K562 (cell line): ENCODE measurements around the gene CCDC144A. TPM values are rescaled to one million over a fixed set of nuclear protein-coding genes. Genes with fewer than 3 reads are reported as not detected.

ENCODE experiments used
- ATAC-seq: fragments of 200-7000 bp; cut with Tn5 transposase; 3 replicates; pipeline ENCODE4 v1.9.1; 2020; ENCODE audit warnings: moderate library complexity
- BruUV-seq: library from RNA; stranded (reverse); fragments of 400-500 nt; replicated peaks from 2 replicates; lab custom pipeline; 2021; lab: Mats Ljungman, UMichigan
- CTCF ChIA-PET: fragments of 300-600 bp; formaldehyde crosslinking; extraction: SDS; loops from one replicate; lab custom pipeline; 2021; ENCODE audit warnings: low intra/inter-chr PET ratio; lab: Yijun Ruan, JAX
- POLR2A ChIA-PET: fragments of 300-600, 350-650 bp; sonication (Branson Sonifier 250); formaldehyde crosslinking; extraction: SDS; loops from one replicate; lab custom pipeline; 2021; ENCODE audit warnings: antibody characterized with exemption, inconsistent platforms; lab: Yijun Ruan, JAX
- DNase-seq, 4 experiments: peaks; one replicate each; pipeline versions ENCODE4 v3.0.0 to v3.0.0-alpha.2; 2011 to 2018; ENCODE audit warnings: low spot score in 3 of 4, mixed read lengths in 3 of 4; ENCODE audit errors: extremely low read depth in 1 of 4
- FAIRE-seq: peaks from 2 replicates; lab custom pipeline; 2011; peaks lifted over from hg19 to GRCh38; lab: Jason Lieb, UNC
- H2AFZ ChIP-seq: 2 replicates; pipeline ENCODE4 v1.6.0; 2011; ENCODE audit warnings: low read depth, low read length, control low read depth, inconsistent platforms
- H3K27ac ChIP-seq: fragments of 200-600 bp; 3 replicates; pipeline ENCODE4 v1.8.0; 2011; ENCODE audit warnings: low read depth, mild to moderate bottlenecking, control low read depth, inconsistent platforms, low read length, moderate library complexity, mixed read lengths; ENCODE audit errors: extremely low read depth
- H3K27me3 ChIP-seq, 2 experiments: fragments of 300-600 bp in 1 of 2; 2 replicates in 1 of 2; 3 replicates in 1 of 2; pipeline versions ENCODE4 v1.6.0 to v1.8.0; 2011; ENCODE audit warnings: inconsistent platforms in 2 of 2, low read length in 2 of 2, mild to moderate bottlenecking in 1 of 2, mixed read lengths in 1 of 2, moderate library complexity in 1 of 2; ENCODE audit not compliant: control insufficient read depth in 2 of 2, insufficient read depth in 2 of 2
- H3K36me3 ChIP-seq: fragments of 300-600 bp; 3 replicates; pipeline ENCODE4 v1.8.0; 2011; ENCODE audit warnings: mild to moderate bottlenecking, low read length, inconsistent platforms; ENCODE audit not compliant: control insufficient read depth, insufficient read depth
- H3K4me1 ChIP-seq, 2 experiments: fragments of 200-600 bp in 1 of 2; replicated peaks in 1 of 2; 2 replicates in 1 of 2; 3 replicates in 1 of 2; pipeline versions ENCODE4 v1.5.1 to v1.8.0; 2011; ENCODE audit warnings: inconsistent platforms in 2 of 2, low read length in 2 of 2, mild to moderate bottlenecking in 1 of 2, mixed read lengths in 1 of 2, moderate library complexity in 1 of 2; ENCODE audit not compliant: control insufficient read depth in 2 of 2, insufficient read depth in 2 of 2
- H3K4me2 ChIP-seq: 2 replicates; pipeline ENCODE4 v1.6.1; 2011; ENCODE audit warnings: low read length, control low read depth, inconsistent platforms, mixed read lengths; ENCODE audit not compliant: insufficient read depth
- H3K4me3 ChIP-seq: fragments of 200-600 bp; sonication (generic), shearing (Covaris generic); 2 replicates; pipeline ENCODE4 v1.5.1; 2016; ENCODE audit warnings: control low read depth, inconsistent platforms
- H3K79me2 ChIP-seq: fragments of 200-600 bp; 3 replicates; pipeline ENCODE4 v1.8.0; 2011; ENCODE audit warnings: low read length, inconsistent platforms; ENCODE audit not compliant: control insufficient read depth, insufficient read depth
- H3K9ac ChIP-seq, 2 experiments: 2 replicates each; pipeline versions ENCODE4 v1.6.0 to v1.6.1; 2011; ENCODE audit warnings: low read depth in 2 of 2, low read length in 2 of 2, control low read depth in 1 of 2, inconsistent platforms in 1 of 2, mild to moderate bottlenecking in 1 of 2, mixed read lengths in 1 of 2; ENCODE audit not compliant: insufficient read depth in 1 of 2
- H3K9me1 ChIP-seq: one replicate; pipeline ENCODE4 v1.6.0; 2011; ENCODE audit warnings: inconsistent platforms, mild to moderate bottlenecking, low read length, moderate library complexity; ENCODE audit not compliant: control insufficient read depth, insufficient read depth
- H3K9me3 ChIP-seq: replicated peaks from 2 replicates; pipeline ENCODE4 v1.5.1; 2011; ENCODE audit warnings: low read depth, low read length, inconsistent platforms; ENCODE audit not compliant: control insufficient read depth, insufficient read depth
- H4K20me1 ChIP-seq: replicated peaks from 2 replicates; pipeline ENCODE4 v1.6.1; 2011; ENCODE audit warnings: low read length, inconsistent platforms, mixed read lengths; ENCODE audit not compliant: control insufficient read depth, insufficient read depth
- BCLAF1 ChIP-seq, 2 experiments: fragments of 450-650 bp in 1 of 2; IDR thresholded peaks; 2 replicates each; pipeline ENCODE4 v1.6.1; 2011 to 2017; ENCODE audit warnings: low read depth in 2 of 2, antibody characterized with exemption in 1 of 2, borderline replicate concordance in 1 of 2, low read length in 1 of 2, mild to moderate bottlenecking in 1 of 2, mixed read lengths in 1 of 2; ENCODE audit not compliant: control insufficient read depth in 1 of 2
- BRCA1 ChIP-seq, 2 experiments: fragments of 450-650 bp in 1 of 2; sonication (generic) in 1 of 2; formaldehyde crosslinking in 1 of 2; IDR thresholded peaks; 2 replicates each; pipeline versions ENCODE4 v1.5.0 to v1.6.1; 2017 to 2020; ENCODE audit warnings: mild to moderate bottlenecking in 1 of 2, missing genetic modification reagents in 1 of 2
- E2F1 ChIP-seq: sonication (generic); formaldehyde crosslinking; IDR thresholded peaks from 2 replicates; pipeline ENCODE4 v1.8.1; 2023; ENCODE audit warnings: mild to moderate bottlenecking, missing genetic modification reagents, moderate library complexity
- EGR1 ChIP-seq: fragments of 450-650 bp; conservative IDR thresholded peaks from 2 replicates; pipeline ENCODE4 v1.6.1; 2017; ENCODE audit warnings: mild to moderate bottlenecking
- FOS ChIP-seq: IDR thresholded peaks from 3 replicates; pipeline ENCODE4 v1.6.1; 2011; ENCODE audit not compliant: insufficient read length; ENCODE audit errors: extremely low read depth
- HIVEP1 ChIP-seq: fragments of 250-450 bp; sonication (Bioruptor Pico); IDR thresholded peaks from 2 replicates; pipeline ENCODE4 v1.4.0; 2020; ENCODE audit warnings: mild to moderate bottlenecking
- LARP7 ChIP-seq: fragments of 450-650 bp; IDR thresholded peaks from 2 replicates; pipeline ENCODE4 v1.6.1; 2016
- NRF1 ChIP-seq, 2 experiments: fragments of 450-650 bp; IDR thresholded peaks in 1 of 2; conservative IDR thresholded peaks in 1 of 2; 2 replicates each; pipeline ENCODE4 v1.6.1; 2014; ENCODE audit warnings: mild to moderate bottlenecking in 2 of 2
- PTRF ChIP-seq: fragments of 450-650 bp; IDR thresholded peaks from 2 replicates; pipeline ENCODE4 v1.6.1; 2016; ENCODE audit warnings: mild to moderate bottlenecking, missing genetic modification characterization, missing compliant biosample characterization
- ZFP30 ChIP-seq: fragments of 250-450 bp; sonication (Bioruptor Pico); IDR thresholded peaks from 2 replicates; pipeline ENCODE4 v1.8.0; 2022; ENCODE audit warnings: moderate library complexity, mild to moderate bottlenecking, inconsistent platforms, borderline replicate concordance
- WGBS: fragments of 100-300 bp; shearing (Covaris generic); methylation state at CpG from one replicate; pipeline ENCODE4 v1.1.6; 2016; ENCODE audit warnings: low coverage, mixed read lengths; ENCODE audit not compliant: insufficient coverage; ENCODE audit errors: missing lambda C conversion rate; 5-methylcytosine and 5-hydroxymethylcytosine counted together
- in situ Hi-C: fragments of 300-500 bp; cut with MboI; formaldehyde crosslinking; loops from 4 replicates; pipeline ENCODE4 v1.15.0; 2018; ENCODE audit warnings: inconsistent platforms, mixed read lengths
- intact Hi-C: fragments of 100-400 bp; cut with micrococcal nuclease; formaldehyde crosslinking; loops from 2 replicates; pipeline ENCODE4 v1.14.2; 2022
- polyA plus RNA-seq, 8 experiments: library from polyadenylated mRNA; depleted of rRNA in 4 of 8; stranded (reverse) in 5 of 8; unstranded in 3 of 8; fragments of >200 nt; fragmentation: Nextera tagmentation in 2 of 8; fragmentation: Illumina TruSeq in 1 of 8; extraction: Ambion mirVana in 2 of 8; extraction: Trizol in 1 of 8; gene quantifications; 2 replicates each; pipeline versions ENCODE4 v1.2.1 to v1.2.3, GENCODE V29; 2011 to 2014; ENCODE audit warnings: inconsistent platforms in 1 of 8, missing spikeins in 1 of 8
- total RNA-seq, 7 experiments: library from RNA; depleted of rRNA in 6 of 7; stranded (reverse); fragments of >200 nt in 6 of 7; fragmentation: Illumina TruSeq in 2 of 7; extraction: Trizol in 2 of 7; gene quantifications; 2 replicates each; pipeline versions ENCODE4 v1.2.1 to v1.2.3, GENCODE V29; 2011 to 2021; ENCODE audit warnings: low replicate concordance in 1 of 7
- TF ChIP-seq, protein P1 (sequence below): fragments of 450-650 bp; IDR thresholded peaks from 2 replicates; pipeline ENCODE4 v1.6.1; 2016; ENCODE audit warnings: borderline replicate concordance
- TF ChIP-seq, protein P2 (sequence below), 2 experiments: fragments of 150-350 bp in 1 of 2; IDR thresholded peaks; 2 replicates each; pipeline ENCODE4 v1.6.1; 2012 to 2016; ENCODE audit warnings: low read depth in 2 of 2, low read length in 2 of 2, mild to moderate bottlenecking in 1 of 2, moderate library complexity in 1 of 2

CCDC144A gene
- total and polyA plus RNA-seq, 9 of the 15 experiments (the other 6 are each of a cell fraction or from before 2014, with no cell fraction given), result 0.03 to 0.76 (median 0.36) TPM

GRCh38 chr17:16817201-16817600 lies 127.2 kb downstream of the CCDC144A start:
- no peak overlapping the region for H2AFZ ChIP-seq
- H3K9me3 ChIP-seq, result no peaks in the 10 kb centered on the region
- CTCF ChIA-PET, result no interaction called here
- H3K36me3 ChIP-seq, result no peaks in the 10 kb centered on the region
- POLR2A ChIA-PET, result interaction anchor here (0.6 kb wide), 1 partner anchor 1565 kb away, joined by 3 read pairs; no protein-coding TSS in a partner anchor
- no peaks in the 10 kb centered on the region for H3K9me1 ChIP-seq
- H3K4me1 ChIP-seq, result no peaks in the 10 kb centered on the region; a peak in 2 of 5 replicates
- no peak overlapping the region for H3K27ac ChIP-seq
- DNase-seq (no peak), ATAC-seq (no peak), FAIRE-seq (no peak)
- no peak overlapping the region for H3K4me3 ChIP-seq
- intact Hi-C loops (no loop called here), in situ Hi-C loops (loop anchor here (10.0 kb wide), 1 partner anchor 1628 kb away; no protein-coding TSS in a partner anchor)
- BruUV-seq, result no TSS peak
- 3% methylated on average over 7 of the region's 7 CpGs for WGBS
- no peaks in the 10 kb centered on the region for H3K79me2 ChIP-seq
- H3K4me2 ChIP-seq, result no peak overlapping the region
- no peak overlapping the region for H3K9ac ChIP-seq
- peaks cover 9 to 54% of the 10 kb centered on the region in 2 experiments; a peak in 3 of 5 replicates for H3K27me3 ChIP-seq
- H4K20me1 ChIP-seq, result no peaks in the 10 kb centered on the region
- TF ChIP-seq LARP7 (no peak), ZFP30 (no peak), HIVEP1 (CRISPR knock-in tag) (no peak), NRF1 (conservative IDR thresholded peaks at IDR 0.05 in 1 of 2, IDR thresholded peaks at IDR 0.05 in 1 of 2) (no peak), BCLAF1 (IDR thresholded peaks at IDR 0.05; ENCODE audit: borderline replicate concordance in 1 of 2, control insufficient read depth in 1 of 2, low read depth in 2 of 2, low read length in 1 of 2) (no peak), E2F1 (no peak), PTRF (tag) (no peak), BRCA1 (IDR thresholded peaks at IDR 0.05) (no peak), BRCA1 (CRISPR knock-in tag; IDR thresholded peaks at IDR 0.05) (no peak), FOS (no peak), EGR1 (no peak)
- TF ChIP-seq, protein P1, sequence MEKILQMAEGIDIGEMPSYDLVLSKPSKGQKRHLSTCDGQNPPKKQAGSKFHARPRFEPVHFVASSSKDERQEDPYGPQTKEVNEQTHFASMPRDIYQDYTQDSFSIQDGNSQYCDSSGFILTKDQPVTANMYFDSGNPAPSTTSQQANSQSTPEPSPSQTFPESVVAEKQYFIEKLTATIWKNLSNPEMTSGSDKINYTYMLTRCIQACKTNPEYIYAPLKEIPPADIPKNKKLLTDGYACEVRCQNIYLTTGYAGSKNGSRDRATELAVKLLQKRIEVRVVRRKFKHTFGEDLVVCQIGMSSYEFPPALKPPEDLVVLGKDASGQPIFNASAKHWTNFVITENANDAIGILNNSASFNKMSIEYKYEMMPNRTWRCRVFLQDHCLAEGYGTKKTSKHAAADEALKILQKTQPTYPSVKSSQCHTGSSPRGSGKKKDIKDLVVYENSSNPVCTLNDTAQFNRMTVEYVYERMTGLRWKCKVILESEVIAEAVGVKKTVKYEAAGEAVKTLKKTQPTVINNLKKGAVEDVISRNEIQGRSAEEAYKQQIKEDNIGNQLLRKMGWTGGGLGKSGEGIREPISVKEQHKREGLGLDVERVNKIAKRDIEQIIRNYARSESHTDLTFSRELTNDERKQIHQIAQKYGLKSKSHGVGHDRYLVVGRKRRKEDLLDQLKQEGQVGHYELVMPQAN, result no peak
- TF ChIP-seq, protein P2, sequence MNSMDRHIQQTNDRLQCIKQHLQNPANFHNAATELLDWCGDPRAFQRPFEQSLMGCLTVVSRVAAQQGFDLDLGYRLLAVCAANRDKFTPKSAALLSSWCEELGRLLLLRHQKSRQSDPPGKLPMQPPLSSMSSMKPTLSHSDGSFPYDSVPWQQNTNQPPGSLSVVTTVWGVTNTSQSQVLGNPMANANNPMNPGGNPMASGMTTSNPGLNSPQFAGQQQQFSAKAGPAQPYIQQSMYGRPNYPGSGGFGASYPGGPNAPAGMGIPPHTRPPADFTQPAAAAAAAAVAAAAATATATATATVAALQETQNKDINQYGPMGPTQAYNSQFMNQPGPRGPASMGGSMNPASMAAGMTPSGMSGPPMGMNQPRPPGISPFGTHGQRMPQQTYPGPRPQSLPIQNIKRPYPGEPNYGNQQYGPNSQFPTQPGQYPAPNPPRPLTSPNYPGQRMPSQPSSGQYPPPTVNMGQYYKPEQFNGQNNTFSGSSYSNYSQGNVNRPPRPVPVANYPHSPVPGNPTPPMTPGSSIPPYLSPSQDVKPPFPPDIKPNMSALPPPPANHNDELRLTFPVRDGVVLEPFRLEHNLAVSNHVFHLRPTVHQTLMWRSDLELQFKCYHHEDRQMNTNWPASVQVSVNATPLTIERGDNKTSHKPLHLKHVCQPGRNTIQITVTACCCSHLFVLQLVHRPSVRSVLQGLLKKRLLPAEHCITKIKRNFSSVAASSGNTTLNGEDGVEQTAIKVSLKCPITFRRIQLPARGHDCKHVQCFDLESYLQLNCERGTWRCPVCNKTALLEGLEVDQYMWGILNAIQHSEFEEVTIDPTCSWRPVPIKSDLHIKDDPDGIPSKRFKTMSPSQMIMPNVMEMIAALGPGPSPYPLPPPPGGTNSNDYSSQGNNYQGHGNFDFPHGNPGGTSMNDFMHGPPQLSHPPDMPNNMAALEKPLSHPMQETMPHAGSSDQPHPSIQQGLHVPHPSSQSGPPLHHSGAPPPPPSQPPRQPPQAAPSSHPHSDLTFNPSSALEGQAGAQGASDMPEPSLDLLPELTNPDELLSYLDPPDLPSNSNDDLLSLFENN (IDR thresholded peaks at IDR 0.05; ENCODE audit: low read depth in 2 of 2, low read length in 2 of 2), result no peak
